IMR-90 (cell line): ENCODE measurements around the gene ERCC1. TPM values are rescaled to one million over a fixed set of nuclear protein-coding genes. Genes with fewer than 3 reads are reported as not detected.

Experiments
- ATAC-seq: fragments of 200-7000 bp; cut with Tn5 transposase; 2 replicates; pipeline ENCODE4 v1.9.1; 2020; ENCODE audit warnings: low read depth, mild to moderate bottlenecking, moderate library complexity
- BruUV-seq: library from RNA; stranded (reverse); fragments of 400-500 nt; replicated peaks from 2 replicates; lab custom pipeline; 2021; lab: Mats Ljungman, UMichigan
- CTCF ChIA-PET: fragments of 300-600 bp; formaldehyde crosslinking; extraction: SDS; loops from one replicate; lab custom pipeline; 2021; ENCODE audit warnings: antibody characterized with exemption; lab: Yijun Ruan, JAX
- POLR2A ChIA-PET: fragments of 300-600 bp; sonication (Branson Sonifier 250); formaldehyde crosslinking; loops from one replicate; lab custom pipeline; 2022; ENCODE audit warnings: antibody characterized with exemption; ENCODE audit not compliant: unreplicated experiment; lab: Charles Lee
- DNase-seq: peaks from one replicate; pipeline ENCODE4 v3.0.0; 2013
- H2AFZ ChIP-seq: replicated peaks from 2 replicates; pipeline ENCODE3; 2013; ENCODE audit warnings: low read length, mild to moderate bottlenecking; ENCODE audit not compliant: poor library complexity
- H2AK5ac ChIP-seq: 2 replicates; pipeline ENCODE4 v1.6.1; 2013; ENCODE audit warnings: low read depth, low read length, inconsistent platforms
- H2AK9ac ChIP-seq: replicated peaks from 2 replicates; pipeline ENCODE3; 2013; ENCODE audit warnings: mild to moderate bottlenecking, low read depth, low read length, moderate library complexity; ENCODE audit not compliant: poor library complexity
- H2BK120ac ChIP-seq: 2 replicates; pipeline ENCODE4 v1.6.1; 2013; ENCODE audit warnings: low read depth, low read length, inconsistent platforms
- H2BK15ac ChIP-seq: 3 replicates; pipeline ENCODE4 v1.6.1; 2013; ENCODE audit warnings: low read depth, low read length, inconsistent platforms
- H2BK20ac ChIP-seq: 2 replicates; pipeline ENCODE4 v1.6.1; 2013; ENCODE audit warnings: low read depth, mild to moderate bottlenecking, inconsistent platforms, low read length, moderate library complexity
- H2BK5ac ChIP-seq: 2 replicates; pipeline ENCODE4 v1.6.1; 2013; ENCODE audit warnings: mild to moderate bottlenecking, low read depth, low read length, inconsistent platforms; ENCODE audit not compliant: poor library complexity, severe bottlenecking
- H3K14ac ChIP-seq: replicated peaks from 2 replicates; pipeline ENCODE4 v1.6.1; 2013; ENCODE audit warnings: low read depth, low read length, inconsistent platforms
- H3K18ac ChIP-seq: 2 replicates; pipeline ENCODE4 v1.6.1; 2013; ENCODE audit warnings: low read depth, low read length, control low read depth
- H3K23ac ChIP-seq: 2 replicates; pipeline ENCODE4 v1.6.1; 2013; ENCODE audit warnings: low read depth, low read length, inconsistent platforms
- H3K27ac ChIP-seq: 2 replicates; pipeline ENCODE4 v1.5.1; 2013; ENCODE audit warnings: mild to moderate bottlenecking, control low read depth, low read length; ENCODE audit not compliant: insufficient read depth
- H3K27me3 ChIP-seq: 2 replicates; pipeline ENCODE4 v1.6.1; 2013; ENCODE audit warnings: low read length; ENCODE audit not compliant: control insufficient read depth, insufficient read depth
- H3K36me3 ChIP-seq: 2 replicates; pipeline ENCODE4 v1.6.1; 2013; ENCODE audit warnings: low read length, mixed read lengths; ENCODE audit not compliant: control insufficient read depth, insufficient read depth
- H3K4ac ChIP-seq: 2 replicates; pipeline ENCODE4 v1.6.1; 2013; ENCODE audit warnings: low read depth, low read length, inconsistent platforms
- H3K4me1 ChIP-seq: 2 replicates; pipeline ENCODE4 v1.6.1; 2013; ENCODE audit warnings: low read length, mixed read lengths; ENCODE audit not compliant: control insufficient read depth, insufficient read depth
- H3K4me2 ChIP-seq: 2 replicates; pipeline ENCODE4 v1.6.1; 2013; ENCODE audit warnings: low read depth, mild to moderate bottlenecking, control low read depth, low read length, moderate library complexity
- H3K4me3 ChIP-seq: 2 replicates; pipeline ENCODE4 v1.5.1; 2013; ENCODE audit warnings: low read depth, mild to moderate bottlenecking, control low read depth, low read length, moderate library complexity; ENCODE audit not compliant: insufficient read depth
- H3K56ac ChIP-seq: 2 replicates; pipeline ENCODE4 v1.6.1; 2013; ENCODE audit warnings: low read length, inconsistent platforms; ENCODE audit not compliant: insufficient read depth; ENCODE audit errors: extremely low read depth
- H3K79me1 ChIP-seq, 2 experiments: 2 replicates each; pipeline ENCODE4 v1.6.1; 2013; ENCODE audit warnings: low read length in 2 of 2, inconsistent platforms in 1 of 2, low read depth in 1 of 2
- H3K9ac ChIP-seq: 2 replicates; pipeline ENCODE4 v1.6.1; 2013; ENCODE audit warnings: low read depth, low read length, control low read depth
- H3K9me1 ChIP-seq: 2 replicates; pipeline ENCODE4 v1.6.1; 2013; ENCODE audit warnings: low read length, inconsistent platforms; ENCODE audit not compliant: insufficient read depth
- H3K9me3 ChIP-seq: 2 replicates; pipeline ENCODE4 v1.6.1; 2013; ENCODE audit warnings: low read length; ENCODE audit not compliant: control insufficient read depth, insufficient read depth
- H4K20me1 ChIP-seq: 2 replicates; pipeline ENCODE4 v1.6.1; 2013; ENCODE audit warnings: low read length, inconsistent platforms; ENCODE audit not compliant: insufficient read depth
- H4K5ac ChIP-seq: 2 replicates; pipeline ENCODE4 v1.6.1; 2013; ENCODE audit warnings: mild to moderate bottlenecking, low read depth, low read length, control low read depth
- H4K8ac ChIP-seq, 2 experiments: 2 replicates each; pipeline ENCODE4 v1.6.1; 2013; ENCODE audit warnings: low read depth in 2 of 2, low read length in 2 of 2, control low read depth in 1 of 2, inconsistent platforms in 1 of 2
- H4K91ac ChIP-seq: 2 replicates; pipeline ENCODE4 v1.6.1; 2013; ENCODE audit warnings: low read depth, low read length, inconsistent platforms; ENCODE audit not compliant: insufficient read depth
- MAZ ChIP-seq: IDR thresholded peaks from 2 replicates; pipeline ENCODE4 v1.6.1; 2012; ENCODE audit warnings: low read depth, mild to moderate bottlenecking, low read length, improper control_type of control experiment, moderate library complexity, borderline replicate concordance
- WGBS, 2 experiments: methylation state at CpG; one replicate each; pipeline versions ENCODE4 v1.1.5 to v1.1.7; 2013; ENCODE audit warnings: missing lambda C conversion rate in 2 of 2; ENCODE audit not compliant: insufficient read length in 1 of 2; ENCODE audit errors: extremely low coverage in 2 of 2; 5-methylcytosine and 5-hydroxymethylcytosine counted together
- dilution Hi-C: fragments of 300-500 bp; cut with HindIII; formaldehyde crosslinking; loops from one replicate; pipeline ENCODE4 v1.14.3; 2018; ENCODE audit warnings: low sequenced_read_pairs; ENCODE audit not compliant: unreplicated experiment
- in situ Hi-C: fragments of 300-500 bp; cut with MboI; formaldehyde crosslinking; loops from 3 replicates; pipeline ENCODE4 v1.14.3; 2019; ENCODE audit warnings: low sequenced_read_pairs, inconsistent platforms, mixed read lengths
- intact Hi-C: fragments of 100-400 bp; cut with micrococcal nuclease; formaldehyde crosslinking; loops from 2 replicates; pipeline ENCODE4 v1.10.0; 2022
- polyA plus RNA-seq, 3 experiments: library from polyadenylated mRNA; depleted of rRNA; stranded (reverse); fragments of >200 nt; gene quantifications; 2 replicates each; pipeline ENCODE4 v1.2.3, GENCODE V29; 2012; ENCODE audit warnings: low replicate concordance in 1 of 3
- total RNA-seq: library from RNA; depleted of rRNA; stranded (reverse); fragments of >200 nt; gene quantifications from 2 replicates; pipeline ENCODE4 v1.2.3, GENCODE V29; 2012

Gene ERCC1
- total and polyA plus RNA-seq, 2 of the 4 experiments (the other 2 are of a cell fraction): 84.2 to 132 TPM

GRCh38 chr19:45403272-45403671, 20.4 kb downstream of the ERCC1 start:
- Histone ChIP-seq H4K5ac (no peak overlapping the region), H3K9me3 (no peaks in the 10 kb centered on the region), H2BK15ac (peak overlapping the region; percentile 36; the same call in 1 of the 3 replicates), H2AFZ (no peak overlapping the region), H4K91ac (no peak overlapping the region), H3K9me1 (peaks cover 6% of the 10 kb centered on the region; the same call in 1 of the 2 replicates), H3K56ac (no peak overlapping the region), H2AK9ac (no peak overlapping the region), H4K8ac (peak overlapping the region in 1 of 2 experiments; percentile 59; a peak in 1 of 4 replicates), H2BK120ac (peak overlapping the region; percentile 93; the same call in 1 of the 2 replicates), H3K79me1 (peaks cover 10 to 64% of the 10 kb centered on the region in 2 experiments; a peak in 3 of 4 replicates), H3K9ac (no peak overlapping the region), H3K4me3 (no peak overlapping the region), H3K27me3 (no peaks in the 10 kb centered on the region), H3K4ac (peak overlapping the region; percentile 54; the same call in 1 of the 2 replicates), H3K23ac (peak overlapping the region; percentile 76; the same call in 1 of the 2 replicates), H3K18ac (no peak overlapping the region), H3K27ac (no peak overlapping the region), H3K4me2 (no peak overlapping the region), H3K36me3 (no peaks in the 10 kb centered on the region), H2BK5ac (no peak overlapping the region), H3K4me1 (peaks cover 5% of the 10 kb centered on the region), H2BK20ac (peak overlapping the region; percentile 51; the same call in 1 of the 2 replicates), H4K20me1 (no peaks in the 10 kb centered on the region; the same call in 1 of the 2 replicates), H2AK5ac (peak overlapping the region; percentile 83), H3K14ac (peak overlapping the region; percentile 42; the same call in 1 of the 2 replicates)
- ATAC-seq (no peak), DNase-seq (no peak)
- BruUV-seq: no TSS peak
- POLR2A ChIA-PET: no interaction called here
- intact Hi-C loops: no loop called here
- WGBS, 2 experiments: 83% methylated on average over 1 of the region's 4 CpGs; no CpG with 5 or more reads in 1 of the 2 experiments
- CTCF ChIA-PET: no interaction called here
- TF ChIP-seq MAZ: no peak
- dilution Hi-C loops: no loop called here
- in situ Hi-C loops: no loop called here
